Measurements from ENCODE around the gene GABRA6.
"Not testable (repeated sequence)": the region's sequence is repeated elsewhere in the genome, so short reads cannot be mapped to it uniquely, and the experiment has no call there.

The GABRA6 gene

GRCh38 chr5:161685461-161685860 is at the start of gene GABRA6:
Gene GABRA6, plus strand, starts transcription at chr5:161685721. Its CDS starts 269 bp downstream, at chr5:161685990.
- DNase-seq = no peak

GRCh38 chr5:161637591-161637990 is 47.9 kb upstream of the GABRA6 start:
- no peak for DNase-seq

GRCh38 chr5:161641444-161641843 is 44.1 kb upstream of the GABRA6 start:
- no peak for DNase-seq

GRCh38 chr5:161645264-161645663 is 40.3 kb upstream of the GABRA6 start:
- DNase-seq = no peak

GRCh38 chr5:161651926-161652325 is 33.6 kb upstream of the GABRA6 start:
- DNase-seq = not testable (repeated sequence)

GRCh38 chr5:161660806-161661205 is 24.7 kb upstream of the GABRA6 start:
- no peak for DNase-seq

- DNase-seq = no peak
Measured at GRCh38 chr5:161663431-161663830, 22.1 kb upstream of the GABRA6 start.

- DNase-seq = no peak
Measured at GRCh38 chr5:161676103-161676502, 9.4 kb upstream of the GABRA6 start.

GRCh38 chr5:161686149-161686548 is 628 bp downstream of the GABRA6 start:
- no peak for DNase-seq

GRCh38 chr5:161686881-161687280 is 1.4 kb downstream of the GABRA6 start:
- DNase-seq = no peak

GRCh38 chr5:161687316-161687715 is 1.8 kb downstream of the GABRA6 start:
- no peak for DNase-seq

GRCh38 chr5:161691911-161692310 is 6.4 kb downstream of the GABRA6 start:
- DNase-seq = no peak

- DNase-seq = no peak
Measured at GRCh38 chr5:161697001-161697400, 11.5 kb downstream of the GABRA6 start.

GRCh38 chr5:161700065-161700464 is 14.5 kb downstream of the GABRA6 start:
- no peak for DNase-seq

GRCh38 chr5:161703528-161703927 is 18.0 kb downstream of the GABRA6 start:
- no peak for DNase-seq

- DNase-seq = no peak
Measured at GRCh38 chr5:161707382-161707781, 21.9 kb downstream of the GABRA6 start.

GRCh38 chr5:161709239-161709638 is 23.7 kb downstream of the GABRA6 start:
- DNase-seq = no peak

GRCh38 chr5:161713042-161713441 is 27.5 kb downstream of the GABRA6 start:
- DNase-seq = no peak

- no peak for DNase-seq
Measured at GRCh38 chr5:161719157-161719556, 33.6 kb downstream of the GABRA6 start.

GRCh38 chr5:161720460-161720859 is 34.9 kb downstream of the GABRA6 start:
- no peak for DNase-seq

- DNase-seq = no peak
Measured at GRCh38 chr5:161734741-161735140, 49.2 kb downstream of the GABRA6 start.

- DNase-seq = no peak
Measured at GRCh38 chr5:161740433-161740832, 54.9 kb downstream of the GABRA6 start.

- no peak for DNase-seq
Measured at GRCh38 chr5:161744276-161744675, 58.8 kb downstream of the GABRA6 start.

- DNase-seq = no peak
Measured at GRCh38 chr5:161745392-161745791, 59.9 kb downstream of the GABRA6 start.

- DNase-seq = no peak
Measured at GRCh38 chr5:161751265-161751664, 65.7 kb downstream of the GABRA6 start.

Data from NCI-H1694 (cell line).